HL-60 (cell line): ENCODE measurements around the gene NFIA.

Source experiments
- DNase-seq, 2 experiments: peaks; one replicate each; pipeline ENCODE4 v3.0.0-alpha.2; 2010 to 2020; ENCODE audit warnings: low read depth in 1 of 2, low spot score in 1 of 2
- H3K27ac ChIP-seq: fragments of 250-450 bp; sonication (Bioruptor Pico); replicated peaks from 2 replicates; pipeline ENCODE4 v1.5.1; 2020; ENCODE audit warnings: mild to moderate bottlenecking, moderate library complexity
- H3K27me3 ChIP-seq: fragments of 250-450 bp; sonication (Bioruptor Pico); 2 replicates; pipeline ENCODE4 v1.5.1; 2021; ENCODE audit warnings: mild to moderate bottlenecking, moderate library complexity; ENCODE audit not compliant: insufficient read depth, poor library complexity, severe bottlenecking
- H3K4me3 ChIP-seq: replicated peaks from 2 replicates; pipeline ENCODE4 v1.5.1; 2011; ENCODE audit warnings: mild to moderate bottlenecking, control low read depth, low read length; ENCODE audit not compliant: insufficient read depth
- CTCF ChIP-seq: IDR thresholded peaks from one replicate; pipeline ENCODE4 v1.5.1; 2011; ENCODE audit warnings: low read length, control low read depth, inconsistent platforms; ENCODE audit not compliant: insufficient read depth
- GABPA ChIP-seq: IDR thresholded peaks from 2 replicates; pipeline ENCODE4 v1.6.1; 2012; ENCODE audit warnings: low read depth
- POLR2AphosphoS5 ChIP-seq: IDR thresholded peaks from 2 replicates; pipeline ENCODE4 v1.6.1; 2012; ENCODE audit warnings: low read depth
- SPI1 ChIP-seq: IDR thresholded peaks from 2 replicates; pipeline ENCODE4 v1.6.1; 2012; ENCODE audit warnings: low read depth, mild to moderate bottlenecking, borderline replicate concordance
- TF ChIP-seq, protein P1 (sequence below): IDR thresholded peaks from 2 replicates; pipeline ENCODE4 v1.6.1; 2012; ENCODE audit warnings: low read depth; ENCODE audit not compliant: insufficient replicate concordance

The NFIA gene

DNA sequence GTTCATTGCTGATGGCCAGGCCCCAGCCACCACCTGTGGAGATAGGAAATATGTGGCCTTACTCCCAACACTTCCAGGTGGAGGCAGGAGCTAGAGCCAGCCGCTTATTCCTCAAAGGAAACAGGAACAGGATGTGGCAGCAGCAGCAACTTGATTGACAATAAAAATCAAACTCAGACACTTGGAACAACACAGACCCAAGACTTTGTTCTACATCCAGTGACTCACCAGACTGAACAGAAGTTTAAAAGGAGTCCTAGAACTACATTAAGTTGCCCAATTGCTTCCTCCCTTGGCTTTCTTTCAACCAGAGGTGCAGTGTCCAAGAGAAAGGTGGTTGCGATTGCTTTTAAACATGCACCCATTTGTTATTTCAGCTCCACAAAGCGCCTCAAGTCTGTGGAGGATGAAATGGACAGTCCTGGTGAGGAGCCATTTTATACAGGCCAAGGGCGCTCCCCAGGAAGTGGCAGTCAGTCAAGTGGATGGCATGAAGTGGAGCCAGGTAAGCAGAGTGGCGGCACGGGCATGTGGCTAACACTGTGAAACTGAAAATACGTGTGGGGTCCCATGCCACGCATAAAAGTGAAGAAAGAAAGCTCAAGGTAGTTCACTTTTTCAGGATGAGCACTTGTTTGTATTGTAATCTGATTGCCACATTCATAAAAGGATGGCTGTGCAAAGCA, 276.6 kb downstream of the NFIA start:
- Histone ChIP-seq H3K27ac (no peak overlapping the region), H3K27me3 (no peaks in the 10 kb centered on the region), H3K4me3 (no peak overlapping the region)
- TF ChIP-seq GABPA = no peak
- TF ChIP-seq, protein P1, sequence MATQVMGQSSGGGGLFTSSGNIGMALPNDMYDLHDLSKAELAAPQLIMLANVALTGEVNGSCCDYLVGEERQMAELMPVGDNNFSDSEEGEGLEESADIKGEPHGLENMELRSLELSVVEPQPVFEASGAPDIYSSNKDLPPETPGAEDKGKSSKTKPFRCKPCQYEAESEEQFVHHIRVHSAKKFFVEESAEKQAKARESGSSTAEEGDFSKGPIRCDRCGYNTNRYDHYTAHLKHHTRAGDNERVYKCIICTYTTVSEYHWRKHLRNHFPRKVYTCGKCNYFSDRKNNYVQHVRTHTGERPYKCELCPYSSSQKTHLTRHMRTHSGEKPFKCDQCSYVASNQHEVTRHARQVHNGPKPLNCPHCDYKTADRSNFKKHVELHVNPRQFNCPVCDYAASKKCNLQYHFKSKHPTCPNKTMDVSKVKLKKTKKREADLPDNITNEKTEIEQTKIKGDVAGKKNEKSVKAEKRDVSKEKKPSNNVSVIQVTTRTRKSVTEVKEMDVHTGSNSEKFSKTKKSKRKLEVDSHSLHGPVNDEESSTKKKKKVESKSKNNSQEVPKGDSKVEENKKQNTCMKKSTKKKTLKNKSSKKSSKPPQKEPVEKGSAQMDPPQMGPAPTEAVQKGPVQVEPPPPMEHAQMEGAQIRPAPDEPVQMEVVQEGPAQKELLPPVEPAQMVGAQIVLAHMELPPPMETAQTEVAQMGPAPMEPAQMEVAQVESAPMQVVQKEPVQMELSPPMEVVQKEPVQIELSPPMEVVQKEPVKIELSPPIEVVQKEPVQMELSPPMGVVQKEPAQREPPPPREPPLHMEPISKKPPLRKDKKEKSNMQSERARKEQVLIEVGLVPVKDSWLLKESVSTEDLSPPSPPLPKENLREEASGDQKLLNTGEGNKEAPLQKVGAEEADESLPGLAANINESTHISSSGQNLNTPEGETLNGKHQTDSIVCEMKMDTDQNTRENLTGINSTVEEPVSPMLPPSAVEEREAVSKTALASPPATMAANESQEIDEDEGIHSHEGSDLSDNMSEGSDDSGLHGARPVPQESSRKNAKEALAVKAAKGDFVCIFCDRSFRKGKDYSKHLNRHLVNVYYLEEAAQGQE = no peak
- no peak for TF ChIP-seq SPI1
- no peak for TF ChIP-seq CTCF
- no peak for TF ChIP-seq POLR2AphosphoS5
- no peak for DNase-seq

DNA sequence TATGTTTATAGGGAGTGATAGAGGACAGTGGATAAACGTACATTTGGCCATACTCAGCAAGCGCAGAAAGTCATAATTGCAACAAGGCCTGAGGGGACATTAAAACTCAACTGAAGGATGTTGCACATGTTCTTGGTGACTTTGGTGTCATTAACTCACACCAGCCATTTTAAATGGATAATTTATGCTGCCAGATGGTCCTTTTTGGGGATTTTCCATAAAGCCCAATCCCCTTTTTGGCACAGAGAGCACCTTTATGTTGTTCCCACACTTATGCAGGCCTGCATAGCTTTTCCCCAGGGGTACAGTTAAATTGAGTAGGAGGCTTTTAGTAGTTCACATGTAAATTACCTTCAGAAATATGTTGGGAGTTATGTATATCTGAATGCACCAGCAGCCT, 279.6 kb downstream of the NFIA start:
- no peak for DNase-seq
- Histone ChIP-seq H3K4me3 (no peak overlapping the region), H3K27me3 (no peaks in the 10 kb centered on the region), H3K27ac (no peak overlapping the region)
- TF ChIP-seq, protein P1 = no peak
- TF ChIP-seq GABPA (no peak), SPI1 (no peak), POLR2AphosphoS5 (no peak), CTCF (no peak)

DNA sequence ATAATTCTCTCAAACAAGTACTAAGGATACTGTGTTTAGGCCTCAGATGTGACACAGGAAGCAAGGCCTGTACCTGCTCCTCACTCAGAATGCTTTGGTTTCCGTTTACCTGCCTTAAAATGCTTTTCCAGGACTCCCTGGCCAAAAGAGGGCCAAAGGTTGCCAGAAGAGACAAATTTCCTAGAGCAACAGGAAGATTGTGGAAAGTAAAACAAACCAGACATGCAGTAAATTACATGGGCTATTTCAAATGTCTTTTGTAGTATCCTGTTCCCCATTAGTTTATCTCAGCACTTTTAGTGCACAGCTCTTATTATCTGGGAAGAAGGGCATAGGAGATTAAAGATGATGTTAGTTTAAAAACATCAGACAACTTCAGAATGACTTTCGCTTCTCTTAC, 280.0 kb downstream of the NFIA start:
- DNase-seq = no peak
- TF ChIP-seq CTCF (no peak), POLR2AphosphoS5 (no peak), SPI1 (no peak), GABPA (no peak)
- TF ChIP-seq, protein P1 = no peak
- Histone ChIP-seq H3K4me3 (no peak overlapping the region), H3K27me3 (no peaks in the 10 kb centered on the region), H3K27ac (no peak overlapping the region)
